K562 (cell line): ENCODE results near the gene CCL27. TPM values are rescaled to one million over a fixed set of nuclear protein-coding genes. Genes with fewer than 3 reads are reported as not detected.

Experiments used
- ATAC-seq: fragments of 200-7000 bp; cut with Tn5 transposase; 3 replicates; pipeline ENCODE4 v1.9.1; 2020; ENCODE audit warnings: moderate library complexity
- BruUV-seq: library from RNA; stranded (reverse); fragments of 400-500 nt; replicated peaks from 2 replicates; lab custom pipeline; 2021; lab: Mats Ljungman, UMichigan
- CTCF ChIA-PET: fragments of 300-600 bp; formaldehyde crosslinking; extraction: SDS; loops from one replicate; lab custom pipeline; 2021; ENCODE audit warnings: low intra/inter-chr PET ratio; lab: Yijun Ruan, JAX
- POLR2A ChIA-PET: fragments of 300-600, 350-650 bp; sonication (Branson Sonifier 250); formaldehyde crosslinking; extraction: SDS; loops from one replicate; lab custom pipeline; 2021; ENCODE audit warnings: antibody characterized with exemption, inconsistent platforms; lab: Yijun Ruan, JAX
- DNase-seq, 4 experiments: peaks; one replicate each; pipeline versions ENCODE4 v3.0.0 to v3.0.0-alpha.2; 2011 to 2018; ENCODE audit warnings: low spot score in 3 of 4, mixed read lengths in 3 of 4; ENCODE audit errors: extremely low read depth in 1 of 4
- FAIRE-seq: peaks from 2 replicates; lab custom pipeline; 2011; peaks lifted over from hg19 to GRCh38; lab: Jason Lieb, UNC
- H2AFZ ChIP-seq: 2 replicates; pipeline ENCODE4 v1.6.0; 2011; ENCODE audit warnings: low read depth, low read length, control low read depth, inconsistent platforms
- H3K27ac ChIP-seq: fragments of 200-600 bp; 3 replicates; pipeline ENCODE4 v1.8.0; 2011; ENCODE audit warnings: low read depth, mild to moderate bottlenecking, control low read depth, inconsistent platforms, low read length, moderate library complexity, mixed read lengths; ENCODE audit errors: extremely low read depth
- H3K27me3 ChIP-seq, 2 experiments: fragments of 300-600 bp in 1 of 2; 2 replicates in 1 of 2; 3 replicates in 1 of 2; pipeline versions ENCODE4 v1.6.0 to v1.8.0; 2011; ENCODE audit warnings: inconsistent platforms in 2 of 2, low read length in 2 of 2, mild to moderate bottlenecking in 1 of 2, mixed read lengths in 1 of 2, moderate library complexity in 1 of 2; ENCODE audit not compliant: control insufficient read depth in 2 of 2, insufficient read depth in 2 of 2
- H3K36me3 ChIP-seq: fragments of 300-600 bp; 3 replicates; pipeline ENCODE4 v1.8.0; 2011; ENCODE audit warnings: mild to moderate bottlenecking, low read length, inconsistent platforms; ENCODE audit not compliant: control insufficient read depth, insufficient read depth
- H3K4me1 ChIP-seq, 2 experiments: fragments of 200-600 bp in 1 of 2; replicated peaks in 1 of 2; 2 replicates in 1 of 2; 3 replicates in 1 of 2; pipeline versions ENCODE4 v1.5.1 to v1.8.0; 2011; ENCODE audit warnings: inconsistent platforms in 2 of 2, low read length in 2 of 2, mild to moderate bottlenecking in 1 of 2, mixed read lengths in 1 of 2, moderate library complexity in 1 of 2; ENCODE audit not compliant: control insufficient read depth in 2 of 2, insufficient read depth in 2 of 2
- H3K4me2 ChIP-seq: 2 replicates; pipeline ENCODE4 v1.6.1; 2011; ENCODE audit warnings: low read length, control low read depth, inconsistent platforms, mixed read lengths; ENCODE audit not compliant: insufficient read depth
- H3K4me3 ChIP-seq: fragments of 200-600 bp; sonication (generic), shearing (Covaris generic); 2 replicates; pipeline ENCODE4 v1.5.1; 2016; ENCODE audit warnings: control low read depth, inconsistent platforms
- H3K79me2 ChIP-seq: fragments of 200-600 bp; 3 replicates; pipeline ENCODE4 v1.8.0; 2011; ENCODE audit warnings: low read length, inconsistent platforms; ENCODE audit not compliant: control insufficient read depth, insufficient read depth
- H3K9ac ChIP-seq, 2 experiments: 2 replicates each; pipeline versions ENCODE4 v1.6.0 to v1.6.1; 2011; ENCODE audit warnings: low read depth in 2 of 2, low read length in 2 of 2, control low read depth in 1 of 2, inconsistent platforms in 1 of 2, mild to moderate bottlenecking in 1 of 2, mixed read lengths in 1 of 2; ENCODE audit not compliant: insufficient read depth in 1 of 2
- H3K9me1 ChIP-seq: one replicate; pipeline ENCODE4 v1.6.0; 2011; ENCODE audit warnings: inconsistent platforms, mild to moderate bottlenecking, low read length, moderate library complexity; ENCODE audit not compliant: control insufficient read depth, insufficient read depth
- H3K9me3 ChIP-seq: replicated peaks from 2 replicates; pipeline ENCODE4 v1.5.1; 2011; ENCODE audit warnings: low read depth, low read length, inconsistent platforms; ENCODE audit not compliant: control insufficient read depth, insufficient read depth
- H4K20me1 ChIP-seq: replicated peaks from 2 replicates; pipeline ENCODE4 v1.6.1; 2011; ENCODE audit warnings: low read length, inconsistent platforms, mixed read lengths; ENCODE audit not compliant: control insufficient read depth, insufficient read depth
- ARNT ChIP-seq, 2 experiments: fragments of 450-650 bp; IDR thresholded peaks; 2 replicates each; pipeline ENCODE4 v1.6.1; 2016; ENCODE audit warnings: mild to moderate bottlenecking in 1 of 2
- BCOR ChIP-seq: fragments of 450-650 bp; IDR thresholded peaks from 2 replicates; pipeline ENCODE4 v1.6.1; 2016
- CREB5 ChIP-seq: fragments of 250-450 bp; sonication (Bioruptor Pico); IDR thresholded peaks from 2 replicates; pipeline ENCODE4 v1.5.0; 2020; ENCODE audit warnings: mild to moderate bottlenecking
- ETV1 ChIP-seq: fragments of 450-650 bp; conservative IDR thresholded peaks from 2 replicates; pipeline ENCODE4 v1.6.1; 2016; ENCODE audit warnings: missing genetic modification characterization, control low read depth, low read depth, missing compliant biosample characterization
- HEY1 ChIP-seq: fragments of 250-450 bp; sonication (Bioruptor Pico); IDR thresholded peaks from 2 replicates; pipeline ENCODE4 v1.5.0; 2020; ENCODE audit warnings: mild to moderate bottlenecking, moderate library complexity, borderline replicate concordance
- KDM1A ChIP-seq, 2 experiments: fragments of 450-650 bp; IDR thresholded peaks; 2 replicates each; pipeline ENCODE4 v1.6.1; 2016; ENCODE audit warnings: mild to moderate bottlenecking in 2 of 2
- POLR2AphosphoS5 ChIP-seq: IDR thresholded peaks from 2 replicates; pipeline ENCODE4 v1.6.1; 2011; ENCODE audit warnings: mild to moderate bottlenecking, low read depth, low read length, moderate library complexity; ENCODE audit not compliant: control insufficient read depth, insufficient read depth
- ZZZ3 ChIP-seq: fragments of 450-650 bp; IDR thresholded peaks from 2 replicates; pipeline ENCODE4 v1.6.1; 2016; ENCODE audit warnings: antibody characterized with exemption, mild to moderate bottlenecking, moderate library complexity
- WGBS: fragments of 100-300 bp; shearing (Covaris generic); methylation state at CpG from one replicate; pipeline ENCODE4 v1.1.6; 2016; ENCODE audit warnings: low coverage, mixed read lengths; ENCODE audit not compliant: insufficient coverage; ENCODE audit errors: missing lambda C conversion rate; 5-methylcytosine and 5-hydroxymethylcytosine counted together
- in situ Hi-C: fragments of 300-500 bp; cut with MboI; formaldehyde crosslinking; loops from 4 replicates; pipeline ENCODE4 v1.15.0; 2018; ENCODE audit warnings: inconsistent platforms, mixed read lengths
- intact Hi-C: fragments of 100-400 bp; cut with micrococcal nuclease; formaldehyde crosslinking; loops from 2 replicates; pipeline ENCODE4 v1.14.2; 2022
- polyA plus RNA-seq, 8 experiments: library from polyadenylated mRNA; depleted of rRNA in 4 of 8; stranded (reverse) in 5 of 8; unstranded in 3 of 8; fragments of >200 nt; fragmentation: Nextera tagmentation in 2 of 8; fragmentation: Illumina TruSeq in 1 of 8; extraction: Ambion mirVana in 2 of 8; extraction: Trizol in 1 of 8; gene quantifications; 2 replicates each; pipeline versions ENCODE4 v1.2.1 to v1.2.3, GENCODE V29; 2011 to 2014; ENCODE audit warnings: inconsistent platforms in 1 of 8, missing spikeins in 1 of 8
- total RNA-seq, 7 experiments: library from RNA; depleted of rRNA in 6 of 7; stranded (reverse); fragments of >200 nt in 6 of 7; fragmentation: Illumina TruSeq in 2 of 7; extraction: Trizol in 2 of 7; gene quantifications; 2 replicates each; pipeline versions ENCODE4 v1.2.1 to v1.2.3, GENCODE V29; 2011 to 2021; ENCODE audit warnings: low replicate concordance in 1 of 7

CCL27 gene
- total and polyA plus RNA-seq, 9 of the 15 experiments (the other 6 are each of a cell fraction or from before 2014, with no cell fraction given): 0.10 to 0.53 (median 0.27) TPM; not detected in 5

- in situ Hi-C loops (no loop called here), intact Hi-C loops (no loop called here)
- Histone ChIP-seq H3K9ac (no peak overlapping the region), H3K79me2 (no peaks in the 10 kb centered on the region), H3K36me3 (no peaks in the 10 kb centered on the region), H3K4me1 (peaks cover 2 to 26% of the 10 kb centered on the region in 2 experiments; a peak in 3 of 5 replicates), H3K27ac (no peak overlapping the region), H3K4me3 (no peak overlapping the region), H3K27me3 (peaks cover 14 to 48% of the 10 kb centered on the region in 2 experiments; a peak in 4 of 5 replicates), H3K9me1 (no peaks in the 10 kb centered on the region), H2AFZ (no peak overlapping the region), H3K9me3 (no peaks in the 10 kb centered on the region), H4K20me1 (no peaks in the 10 kb centered on the region), H3K4me2 (no peak overlapping the region)
- ChIA-PET CTCF (no interaction called here), POLR2A (interaction anchor here (0.6 kb wide), 1 partner anchor 23 kb away, joined by 3 read pairs; no protein-coding TSS in a partner anchor)
- DNase-seq (no peak), ATAC-seq (no peak), FAIRE-seq (no peak)
- TF ChIP-seq ETV1 (no peak), KDM1A (IDR thresholded peaks at IDR 0.05) (0 out of 4 replicates have a peak, but pooled peaks of 1 of the 2 experiments have one; percentile 21), ARNT (IDR thresholded peaks at IDR 0.05) (no peak), CREB5 (CRISPR knock-in tag) (no peak), POLR2AphosphoS5 (no peak), ZZZ3 (no peak), BCOR (0 out of 2 replicates have a peak, but pooled peaks have one; percentile 26), HEY1 (CRISPR knock-in tag) (no peak)
- no TSS peak for BruUV-seq
- 0% methylated on average over 3 of the region's 3 CpGs for WGBS
Measured at GRCh38 chr9:34625186-34625486, 37.3 kb downstream of the CCL27 start.
